Spinal cord (tissue), 10 donors: ENCODE measurements around the gene BUB1. TPM values are rescaled to one million over a fixed set of nuclear protein-coding genes. Genes with fewer than 3 reads are reported as not detected.
"Not testable (repeated sequence)": the region's sequence is repeated elsewhere in the genome, so short reads cannot be mapped to it uniquely, and the experiment has no call there.

ENCODE experiments used
- DNase-seq, 6 donors: peaks; one replicate each; pipeline versions ENCODE4 v3.0.0 to v3.0.0-alpha.2; 2013 to 2015; ENCODE audit warnings: low spot score in 6 of 6, low read depth in 4 of 6
- H3K27ac ChIP-seq: one replicate; pipeline ENCODE4 v1.5.1; 2013; ENCODE audit warnings: low read depth, low read length, control low read depth
- H3K27me3 ChIP-seq: one replicate; pipeline ENCODE4 v1.6.1; 2013; ENCODE audit warnings: low read length; ENCODE audit not compliant: control insufficient read depth, insufficient read depth
- H3K36me3 ChIP-seq: one replicate; pipeline ENCODE4 v1.6.1; 2013; ENCODE audit warnings: low read length; ENCODE audit not compliant: control insufficient read depth, insufficient read depth
- H3K4me1 ChIP-seq: one replicate; pipeline ENCODE4 v1.6.1; 2013; ENCODE audit warnings: low read length; ENCODE audit not compliant: control insufficient read depth, insufficient read depth
- H3K4me3 ChIP-seq: one replicate; pipeline ENCODE4 v1.5.1; 2013; ENCODE audit warnings: low read depth, low read length, control low read depth
- H3K9me3 ChIP-seq: one replicate; pipeline ENCODE4 v1.6.1; 2013; ENCODE audit warnings: low read length; ENCODE audit not compliant: control insufficient read depth, insufficient read depth
- WGBS: methylation state at CpG from one replicate; pipeline ENCODE4 v1.1.5; 2013; ENCODE audit warnings: missing lambda C conversion rate; ENCODE audit not compliant: insufficient coverage; 5-methylcytosine and 5-hydroxymethylcytosine counted together
- polyA plus RNA-seq, 2 donors: library from polyadenylated mRNA; unstranded; fragments of 120-200 nt; gene quantifications; one replicate each; pipeline ENCODE4 v1.2.1, GENCODE V29; 2013; ENCODE audit not compliant: insufficient read length in 2 of 2
- total RNA-seq, 2 donors: library from RNA; depleted of rRNA in 1 of 2; stranded (reverse); fragments of 120-200 nt in 1 of 2; fragments of >200 nt in 1 of 2; gene quantifications; one replicate each; pipeline versions ENCODE4 v1.2.3 to v1.2.4, GENCODE V29; 2013 to 2014
- donor health status: healthy.

Gene BUB1
- total and polyA plus RNA-seq, 4 donors: 12.0 to 15.6 (median 13.8) TPM

DNA sequence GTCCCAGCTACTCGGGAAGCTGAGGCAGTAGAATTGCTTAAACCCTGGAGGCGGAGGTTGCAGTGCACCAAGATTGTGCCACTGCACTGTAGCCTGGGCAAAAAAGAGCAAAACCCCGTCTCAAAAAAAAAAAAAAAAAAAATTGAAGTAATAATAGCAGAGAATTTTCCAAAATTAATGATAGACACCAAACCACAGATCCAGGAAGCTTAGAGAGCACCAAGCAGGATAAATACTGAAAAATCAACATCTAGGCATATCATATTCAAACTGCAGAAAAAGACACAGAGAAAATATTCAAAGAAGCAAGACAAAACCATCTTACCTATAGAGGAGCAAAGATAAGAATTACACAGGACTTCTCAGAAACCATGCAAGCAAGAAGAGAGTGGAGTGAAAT, 33.5 kb downstream of the BUB1 start:
- no peak overlapping the region for H3K4me3 ChIP-seq
- no peak for DNase-seq
- no peaks in the 10 kb centered on the region for H3K4me1 ChIP-seq
- 100% methylated on average over 1 of the region's 3 CpGs for WGBS
- H3K27ac ChIP-seq: no peak overlapping the region
- H3K36me3 ChIP-seq: no peaks in the 10 kb centered on the region
- H3K9me3 ChIP-seq: no peaks in the 10 kb centered on the region
- H3K27me3 ChIP-seq: no peaks in the 10 kb centered on the region

DNA sequence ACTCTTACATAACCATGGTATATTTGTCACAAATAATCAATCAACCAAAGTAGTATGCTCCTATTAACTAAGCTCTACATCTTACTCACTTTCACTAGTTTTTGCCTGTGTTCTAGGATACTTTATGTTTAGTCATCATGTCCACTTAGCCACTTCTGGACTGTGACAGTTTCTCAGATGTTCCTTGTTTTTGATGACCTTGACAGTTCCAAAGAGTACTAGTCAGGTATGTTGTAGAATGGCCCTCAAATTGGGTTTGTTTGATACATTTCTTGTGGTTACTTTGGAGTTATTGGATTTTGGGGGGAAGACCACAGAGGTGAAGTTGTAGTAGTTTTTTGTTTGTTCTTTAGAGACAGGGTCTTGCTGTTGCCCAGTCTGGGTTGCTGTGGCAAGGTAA, 35.5 kb downstream of the BUB1 start:
- Histone ChIP-seq H3K27ac (no peak overlapping the region), H3K9me3 (no peaks in the 10 kb centered on the region), H3K36me3 (no peaks in the 10 kb centered on the region), H3K4me1 (no peaks in the 10 kb centered on the region), H3K27me3 (no peaks in the 10 kb centered on the region), H3K4me3 (no peak overlapping the region)
- DNase-seq: no peak

DNA sequence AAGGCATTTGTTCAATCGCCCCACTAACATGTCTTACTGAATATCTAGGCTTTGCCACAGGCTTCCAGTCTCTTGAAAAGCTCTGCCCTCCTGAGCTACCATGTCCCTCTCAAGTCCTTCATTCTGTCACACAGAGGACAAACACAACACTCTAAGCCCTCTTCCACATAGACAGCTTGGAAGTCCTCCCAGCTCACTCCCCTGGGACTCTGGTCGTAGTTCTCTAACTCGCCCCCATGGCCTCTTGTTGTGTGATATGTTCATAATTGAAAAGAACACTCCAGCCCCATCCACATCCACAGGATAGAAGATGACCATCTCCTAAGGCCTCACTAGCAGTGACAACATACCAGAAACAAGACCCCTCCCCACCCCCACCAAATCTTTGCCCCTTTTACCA, 37.9 kb downstream of the BUB1 start:
- no peaks in the 10 kb centered on the region for H3K4me1 ChIP-seq
- WGBS: 100% methylated on average over 1 of the region's 3 CpGs
- no peaks in the 10 kb centered on the region for H3K27me3 ChIP-seq
- DNase-seq: no peak
- H3K36me3 ChIP-seq: peaks cover 2% of the 10 kb centered on the region
- no peaks in the 10 kb centered on the region for H3K9me3 ChIP-seq
- no peak overlapping the region for H3K4me3 ChIP-seq
- H3K27ac ChIP-seq: no peak overlapping the region

DNA sequence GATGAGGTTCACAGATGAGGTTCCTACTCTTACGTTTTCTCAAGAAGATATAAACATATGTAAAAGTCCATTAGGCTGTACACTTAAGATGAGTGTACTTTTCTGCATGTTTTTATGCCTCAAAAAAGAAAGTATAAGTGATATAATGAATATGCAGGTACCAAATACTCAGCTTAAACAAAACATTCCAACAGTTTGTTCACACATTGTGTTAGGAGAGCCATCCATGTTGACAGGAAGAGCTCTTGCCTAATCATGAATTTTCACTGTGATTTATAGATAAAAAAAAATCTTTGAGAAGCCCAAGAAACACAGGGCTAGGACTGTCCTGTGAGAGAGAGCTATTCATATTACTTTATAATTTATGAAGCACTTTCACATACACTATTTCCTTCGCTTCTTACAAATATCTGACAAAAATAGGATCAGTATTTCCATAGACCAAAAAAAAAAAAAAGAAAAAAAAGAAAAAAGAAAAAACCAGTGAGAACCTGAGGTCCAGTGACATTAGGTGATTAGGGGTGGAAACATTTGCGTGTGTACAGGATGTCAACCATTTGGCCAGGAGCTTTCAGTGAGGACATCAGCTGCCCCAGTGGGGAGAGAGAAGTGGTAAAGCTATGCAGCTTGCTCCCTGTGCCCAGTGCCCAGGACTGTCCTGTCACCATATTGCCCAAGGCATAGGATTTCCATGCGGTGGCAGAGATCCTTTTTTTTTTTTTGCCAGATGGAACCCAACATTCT, 38.7 kb downstream of the BUB1 start:
- Histone ChIP-seq H3K4me1 (no peaks in the 10 kb centered on the region), H3K36me3 (peaks cover 3% of the 10 kb centered on the region), H3K9me3 (no peaks in the 10 kb centered on the region), H3K4me3 (no peak overlapping the region), H3K27ac (no peak overlapping the region), H3K27me3 (no peaks in the 10 kb centered on the region)
- WGBS: 98% methylated on average over 2 of the region's 4 CpGs
- DNase-seq: no peak

DNA sequence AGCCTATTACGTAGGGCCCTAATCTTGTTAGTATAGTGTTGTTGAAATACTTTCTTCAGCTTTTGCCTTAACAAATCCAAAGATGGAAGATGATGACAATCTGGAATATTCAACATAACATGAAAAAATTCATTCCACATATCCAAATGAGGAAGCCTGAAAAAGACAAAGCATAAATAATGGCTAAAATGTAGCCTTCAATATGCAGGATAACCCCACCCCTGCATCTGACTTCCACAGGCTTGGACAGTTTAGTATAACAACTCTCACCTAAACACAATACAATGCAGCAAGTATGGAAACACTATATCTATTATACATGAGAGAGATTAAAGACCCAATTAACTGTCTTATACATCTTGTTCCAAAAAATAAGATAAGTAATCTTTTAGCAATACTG, 39.9 kb downstream of the BUB1 start:
- no peak for DNase-seq
- Histone ChIP-seq H3K27me3 (no peaks in the 10 kb centered on the region), H3K27ac (no peak overlapping the region), H3K4me1 (no peaks in the 10 kb centered on the region), H3K4me3 (no peak overlapping the region), H3K36me3 (peaks cover 3% of the 10 kb centered on the region), H3K9me3 (no peaks in the 10 kb centered on the region)
- no CpG with 5 or more reads among the region's 1 CpG for WGBS

DNA sequence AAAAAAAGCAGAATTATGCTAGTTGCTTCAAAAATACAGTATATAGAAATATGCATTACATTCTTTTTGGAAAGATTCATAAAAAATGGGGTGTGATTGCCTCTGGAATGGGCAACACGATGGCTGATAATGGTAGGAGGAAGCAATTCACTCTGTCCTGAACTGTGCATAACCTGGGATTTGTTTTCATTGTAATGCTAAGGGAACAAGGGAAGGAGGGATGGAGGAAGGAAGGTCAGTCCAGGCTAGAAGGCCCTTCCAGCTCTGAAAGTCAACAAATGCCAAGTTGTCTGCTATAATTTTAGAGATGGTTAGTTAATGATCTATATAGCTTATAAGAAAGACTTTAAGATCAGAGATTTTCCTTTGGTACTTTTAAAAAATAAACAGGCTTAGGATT, 40.8 kb downstream of the BUB1 start:
- H3K36me3 ChIP-seq: peaks cover 3% of the 10 kb centered on the region
- H3K27ac ChIP-seq: no peak overlapping the region
- H3K27me3 ChIP-seq: no peaks in the 10 kb centered on the region
- H3K4me3 ChIP-seq: no peak overlapping the region
- no peaks in the 10 kb centered on the region for H3K4me1 ChIP-seq
- DNase-seq: no peak
- H3K9me3 ChIP-seq: no peaks in the 10 kb centered on the region
- 83% methylated on average over 1 of the region's 1 CpG for WGBS

DNA sequence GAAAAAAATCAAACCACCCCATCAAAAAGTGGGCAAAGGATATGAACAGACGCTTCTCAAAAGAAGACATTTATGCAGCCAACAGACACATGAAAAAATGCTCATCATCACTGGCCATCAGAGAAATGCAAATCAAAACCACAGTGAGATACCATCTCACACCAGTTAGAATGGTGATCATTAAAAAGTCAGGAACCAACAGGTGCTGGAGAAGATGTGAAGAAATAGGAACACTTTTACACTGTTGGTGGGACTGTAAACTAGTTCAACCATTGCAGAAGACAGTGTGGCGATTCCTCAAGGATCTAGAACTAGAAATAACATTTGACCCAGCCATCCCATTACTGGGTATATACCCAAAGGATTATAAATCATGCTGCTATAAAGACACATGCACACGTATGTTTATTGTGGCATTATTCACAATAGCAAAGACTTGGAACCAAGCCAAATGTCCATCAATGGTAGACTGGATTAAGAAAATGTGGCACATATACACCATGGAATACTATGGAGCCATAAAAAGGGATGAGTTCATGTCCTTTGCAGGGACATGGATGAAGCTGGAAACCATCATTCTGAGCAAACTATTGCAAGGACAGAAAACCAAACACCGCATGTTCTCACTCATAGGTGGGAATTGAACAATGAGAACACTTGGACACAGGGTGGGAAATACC, 41.8 kb downstream of the BUB1 start:
- H3K4me1 ChIP-seq, H3K9me3 ChIP-seq, H3K4me3 ChIP-seq, H3K27ac ChIP-seq, DNase-seq, H3K36me3 ChIP-seq, H3K27me3 ChIP-seq: not testable (repeated sequence)
- no CpG with 5 or more reads among the region's 4 CpGs for WGBS

DNA sequence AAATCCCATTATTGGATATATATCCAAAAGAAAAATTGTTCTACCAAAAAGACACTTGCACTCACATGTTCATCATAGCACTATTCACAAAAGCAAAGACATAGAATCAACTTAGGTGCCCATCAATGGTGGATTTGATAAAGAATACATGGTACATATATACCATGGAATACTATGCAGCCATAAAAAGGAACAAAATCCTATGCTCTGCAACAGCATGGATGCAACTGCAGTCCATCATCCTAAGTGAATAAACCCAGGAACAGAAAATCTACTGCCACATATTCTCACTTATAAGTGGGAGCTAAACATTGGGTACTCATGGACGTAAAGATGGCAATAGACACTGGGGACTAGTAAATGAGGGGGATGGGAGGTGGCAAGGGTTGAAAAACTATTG, 50.5 kb downstream of the BUB1 start:
- H3K27me3 ChIP-seq, DNase-seq, H3K9me3 ChIP-seq, H3K4me1 ChIP-seq, H3K36me3 ChIP-seq, H3K4me3 ChIP-seq, H3K27ac ChIP-seq: not testable (repeated sequence)
- WGBS: no CpG with 5 or more reads among the region's 1 CpG

DNA sequence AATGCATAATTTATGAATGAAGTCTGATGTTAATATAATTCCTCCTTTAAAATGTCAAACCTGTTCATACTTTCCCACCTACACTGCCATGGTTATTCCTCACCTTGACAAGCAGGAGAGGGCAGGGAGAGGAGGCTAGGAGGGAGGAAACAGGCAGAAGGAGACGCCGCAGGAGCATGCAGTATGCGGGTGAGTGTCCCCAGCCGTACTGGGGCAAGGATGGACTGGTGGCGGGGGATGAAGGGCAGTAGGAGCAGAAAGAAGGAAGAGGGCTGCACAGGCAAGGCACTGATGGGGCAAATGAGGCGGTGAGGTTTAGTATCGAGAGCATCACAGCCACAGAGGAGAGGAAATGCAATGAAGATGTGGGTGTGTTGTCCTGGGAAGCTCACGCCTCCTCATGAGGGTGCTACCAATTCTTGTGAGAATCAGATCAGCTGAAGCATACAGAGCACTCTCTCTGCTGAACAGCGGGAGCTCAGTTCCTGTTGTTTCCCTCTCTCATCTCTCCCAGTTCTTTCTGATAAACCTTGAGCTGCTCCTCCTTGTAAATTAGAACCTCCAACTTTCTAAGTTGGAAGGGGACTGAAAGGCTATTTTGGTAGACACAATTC, 58.4 kb downstream of the BUB1 start:
- H3K4me1 ChIP-seq: not testable (repeated sequence)

DNA sequence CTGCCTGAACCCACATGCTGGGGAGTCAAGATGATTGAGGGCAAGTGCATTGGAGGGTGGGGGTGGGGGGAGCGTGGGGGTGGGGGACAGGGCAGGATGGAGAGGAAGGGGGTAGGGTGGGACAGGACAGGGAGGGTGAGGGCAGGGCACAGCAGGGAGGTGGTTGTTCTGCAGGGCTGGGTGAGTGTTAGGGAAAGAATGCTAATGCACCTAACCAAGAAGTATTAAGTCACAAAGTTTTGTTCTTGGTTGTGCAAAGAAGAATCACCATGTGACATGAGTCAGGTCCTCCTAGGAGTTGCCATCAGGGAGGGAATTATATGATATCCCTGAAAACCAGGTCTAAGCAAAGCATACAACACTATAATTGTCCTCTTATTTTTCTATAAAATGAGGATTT, 63.9 kb downstream of the BUB1 start:
- not testable (repeated sequence) for H3K27me3 ChIP-seq, H3K9me3 ChIP-seq, H3K4me1 ChIP-seq, H3K4me3 ChIP-seq, H3K27ac ChIP-seq, DNase-seq, H3K36me3 ChIP-seq
- WGBS: no CpG with 5 or more reads among the region's 1 CpG

More for the DNA sequence above, 58.4 kb downstream of the BUB1 start:
- not testable (repeated sequence) for H3K36me3 ChIP-seq, DNase-seq, H3K9me3 ChIP-seq, H3K27ac ChIP-seq, H3K27me3 ChIP-seq, H3K4me3 ChIP-seq
- WGBS: 50% methylated on average over 1 of the region's 9 CpGs
